Measurements from ENCODE around the gene DOCK8. TPM values are rescaled to one million over a fixed set of nuclear protein-coding genes. Genes with fewer than 3 reads are reported as not detected.

DOCK8 gene
- total and polyA plus RNA-seq, 2 of the 4 experiments (the other 2 are of a cell fraction) = not detected

DNA sequence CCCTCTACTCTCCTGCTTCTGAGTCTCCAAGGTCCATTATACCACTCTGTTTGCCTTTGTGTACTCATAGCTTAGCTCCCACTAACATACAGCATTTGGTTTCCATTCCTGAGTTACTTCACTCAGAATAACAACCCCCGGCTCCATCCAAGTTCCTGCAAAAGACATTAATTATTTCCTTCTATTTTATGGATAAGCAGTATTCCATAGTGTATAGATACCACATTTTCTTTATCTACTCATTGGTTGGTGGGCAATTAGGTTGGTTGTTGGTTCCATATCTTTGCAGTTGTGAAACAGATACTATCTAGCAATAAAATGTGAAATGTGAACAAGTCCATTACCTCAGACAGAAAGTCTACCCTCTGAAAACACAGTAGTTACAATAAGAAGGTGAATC is 110.3 kb downstream of the DOCK8 start:
- Histone ChIP-seq H4K91ac (ENCODE audit: insufficient read depth, low read depth, low read length) (no peak overlapping the region), H4K5ac (ENCODE audit: low read depth, low read length) (no peak overlapping the region), H2BK120ac (ENCODE audit: low read depth, low read length) (no peak overlapping the region), H3K14ac (replicated peaks; ENCODE audit: low read depth, low read length) (no peak overlapping the region), H3K23ac (ENCODE audit: low read depth, low read length) (no peak overlapping the region), H2BK15ac (ENCODE audit: low read depth, low read length) (no peak overlapping the region), H3K4ac (ENCODE audit: low read depth, low read length) (no peak overlapping the region), H2BK20ac (ENCODE audit: low read depth, low read length) (no peak overlapping the region), H3K36me3 (ENCODE audit: control insufficient read depth, insufficient read depth, low read length) (no peaks in the 10 kb centered on the region), H2BK5ac (ENCODE audit: low read depth, low read length, poor library complexity, severe bottlenecking) (no peak overlapping the region), H2AK9ac (replicated peaks; ENCODE audit: low read depth, low read length, poor library complexity) (no peak overlapping the region), H3K4me1 (ENCODE audit: control insufficient read depth, insufficient read depth, low read length) (no peaks in the 10 kb centered on the region), H3K27me3 (ENCODE audit: control insufficient read depth, insufficient read depth, low read length) (no peaks in the 10 kb centered on the region), H4K20me1 (ENCODE audit: insufficient read depth, low read length) (no peaks in the 10 kb centered on the region), H3K9me3 (ENCODE audit: control insufficient read depth, insufficient read depth, low read length) (no peaks in the 10 kb centered on the region), H3K56ac (ENCODE audit: extremely low read depth, insufficient read depth, low read length) (no peak overlapping the region), H2AK5ac (ENCODE audit: low read depth, low read length) (no peak overlapping the region), H3K9ac (ENCODE audit: low read depth, low read length) (no peak overlapping the region), H2AFZ (replicated peaks; ENCODE audit: low read length, poor library complexity) (no peak overlapping the region), H3K4me3 (ENCODE audit: insufficient read depth, low read depth, low read length) (no peak overlapping the region), H3K18ac (ENCODE audit: low read depth, low read length) (no peak overlapping the region), H3K4me2 (ENCODE audit: low read depth, low read length) (no peak overlapping the region), H3K9me1 (ENCODE audit: insufficient read depth, low read length) (no peaks in the 10 kb centered on the region), H3K79me1 (ENCODE audit: low read depth in 1 of 2, low read length in 2 of 2) (no peaks in the 10 kb centered on the region), H3K27ac (ENCODE audit: insufficient read depth, low read length) (no peak overlapping the region), H4K8ac (ENCODE audit: low read depth in 2 of 2, low read length in 2 of 2) (no peak overlapping the region)
- no peak for ATAC-seq (ENCODE audit: low read depth)
- dilution Hi-C loops (cut with HindIII; ENCODE audit: low sequenced_read_pairs, unreplicated experiment) (no loop called here), intact Hi-C loops (cut with micrococcal nuclease) (no loop called here), in situ Hi-C loops (cut with MboI; ENCODE audit: low sequenced_read_pairs) (no loop called here)
- ChIA-PET POLR2A (ENCODE audit: unreplicated experiment) (no interaction called here), CTCF (no interaction called here)
- no peak for DNase-seq
- TF ChIP-seq, protein P1, sequence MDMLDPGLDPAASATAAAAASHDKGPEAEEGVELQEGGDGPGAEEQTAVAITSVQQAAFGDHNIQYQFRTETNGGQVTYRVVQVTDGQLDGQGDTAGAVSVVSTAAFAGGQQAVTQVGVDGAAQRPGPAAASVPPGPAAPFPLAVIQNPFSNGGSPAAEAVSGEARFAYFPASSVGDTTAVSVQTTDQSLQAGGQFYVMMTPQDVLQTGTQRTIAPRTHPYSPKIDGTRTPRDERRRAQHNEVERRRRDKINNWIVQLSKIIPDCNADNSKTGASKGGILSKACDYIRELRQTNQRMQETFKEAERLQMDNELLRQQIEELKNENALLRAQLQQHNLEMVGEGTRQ (IDR thresholded peaks at IDR 0.05; ENCODE audit: low read depth, low read length) = no peak
- TF ChIP-seq, protein P2, sequence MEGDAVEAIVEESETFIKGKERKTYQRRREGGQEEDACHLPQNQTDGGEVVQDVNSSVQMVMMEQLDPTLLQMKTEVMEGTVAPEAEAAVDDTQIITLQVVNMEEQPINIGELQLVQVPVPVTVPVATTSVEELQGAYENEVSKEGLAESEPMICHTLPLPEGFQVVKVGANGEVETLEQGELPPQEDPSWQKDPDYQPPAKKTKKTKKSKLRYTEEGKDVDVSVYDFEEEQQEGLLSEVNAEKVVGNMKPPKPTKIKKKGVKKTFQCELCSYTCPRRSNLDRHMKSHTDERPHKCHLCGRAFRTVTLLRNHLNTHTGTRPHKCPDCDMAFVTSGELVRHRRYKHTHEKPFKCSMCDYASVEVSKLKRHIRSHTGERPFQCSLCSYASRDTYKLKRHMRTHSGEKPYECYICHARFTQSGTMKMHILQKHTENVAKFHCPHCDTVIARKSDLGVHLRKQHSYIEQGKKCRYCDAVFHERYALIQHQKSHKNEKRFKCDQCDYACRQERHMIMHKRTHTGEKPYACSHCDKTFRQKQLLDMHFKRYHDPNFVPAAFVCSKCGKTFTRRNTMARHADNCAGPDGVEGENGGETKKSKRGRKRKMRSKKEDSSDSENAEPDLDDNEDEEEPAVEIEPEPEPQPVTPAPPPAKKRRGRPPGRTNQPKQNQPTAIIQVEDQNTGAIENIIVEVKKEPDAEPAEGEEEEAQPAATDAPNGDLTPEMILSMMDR (conservative IDR thresholded peaks at IDR 0.05; ENCODE audit: low read depth, low read length) = no peak
- TF ChIP-seq CHD1 (IDR thresholded peaks at IDR 0.05; ENCODE audit: low read depth, low read length) (no peak), SMC3 (IDR thresholded peaks at IDR 0.05; ENCODE audit: low read depth, low read length) (no peak), RCOR1 (IDR thresholded peaks at IDR 0.05; ENCODE audit: insufficient replicate concordance, low read length) (no peak), FOS (IDR thresholded peaks at IDR 0.05; ENCODE audit: low read depth, low read length) (no peak), POLR2A (IDR thresholded peaks at IDR 0.05; ENCODE audit: low read depth, low read length) (no peak), MXI1 (IDR thresholded peaks at IDR 0.05; ENCODE audit: borderline replicate concordance, low read depth, low read length) (no peak), CEBPB (IDR thresholded peaks at IDR 0.05; ENCODE audit: low read depth, low read length) (no peak), RFX5 (IDR thresholded peaks at IDR 0.05; ENCODE audit: low read depth, low read length) (no peak), MAZ (IDR thresholded peaks at IDR 0.05; ENCODE audit: borderline replicate concordance, low read depth, low read length) (no peak), NFE2L2 (IDR thresholded peaks at IDR 0.05; ENCODE audit: low read depth, low read length) (no peak), BHLHE40 (IDR thresholded peaks at IDR 0.05; ENCODE audit: low read depth, low read length) (no peak)
- no TSS peak for BruUV-seq (replicated peaks)
- WGBS, 2 experiments (ENCODE audit: extremely low coverage in 2 of 2, insufficient read length in 1 of 2) = no CpG with 5 or more reads among the region's 1 CpG
